PC-3 (cell line): ENCODE results near the gene VSIG2. TPM values are rescaled to one million over a fixed set of nuclear protein-coding genes. Genes with fewer than 3 reads are reported as not detected.

ENCODE experiments used
- ATAC-seq: fragments of 200-7000 bp; cut with Tn5 transposase; 2 replicates; pipeline ENCODE4 v1.9.1; 2020; ENCODE audit warnings: mild to moderate bottlenecking, moderate library complexity
- BruUV-seq: library from RNA; stranded (reverse); fragments of 400-500 nt; replicated peaks from 2 replicates; lab custom pipeline; 2021; lab: Mats Ljungman, UMichigan
- CTCF ChIA-PET: fragments of 300-600 bp; sonication (Branson Sonifier 250); formaldehyde crosslinking; loops from one replicate; lab custom pipeline; 2022; ENCODE audit warnings: antibody characterized with exemption; lab: Charles Lee
- POLR2A ChIA-PET: fragments of 300-600 bp; sonication (Branson Sonifier 250); formaldehyde crosslinking; loops from one replicate; lab custom pipeline; 2022; ENCODE audit warnings: antibody characterized with exemption; ENCODE audit not compliant: unreplicated experiment; lab: Charles Lee
- DNase-seq: peaks from one replicate; pipeline ENCODE4 v3.0.0-alpha.2; 2015
- H2AFZ ChIP-seq: fragments of 300-600 bp; sonication (generic); 2 replicates; pipeline ENCODE4 v1.6.0; 2016; ENCODE audit warnings: antibody characterized with exemption, low read length
- H3F3A ChIP-seq: fragments of 300-600 bp; sonication (generic); one replicate; pipeline ENCODE4 v1.6.0; 2017; ENCODE audit warnings: antibody characterized with exemption, low read length, control low read depth, mild to moderate bottlenecking; ENCODE audit not compliant: unreplicated experiment
- H3K27ac ChIP-seq: fragments of 300-600 bp; sonication (generic); 2 replicates; pipeline ENCODE4 v1.5.1; 2016; ENCODE audit warnings: mild to moderate bottlenecking, low read length
- H3K27me3 ChIP-seq: fragments of 300-600 bp; sonication (generic); 2 replicates; pipeline ENCODE4 v1.6.1; 2016; ENCODE audit warnings: low read length, mixed read lengths
- H3K36me3 ChIP-seq: fragments of 300-600 bp; sonication (generic); 2 replicates; pipeline ENCODE4 v1.6.1; 2016; ENCODE audit warnings: low read depth, mixed run types, low read length, mixed read lengths
- H3K4me1 ChIP-seq: fragments of 300-600 bp; sonication (generic); 2 replicates; pipeline ENCODE4 v1.5.1; 2016; ENCODE audit warnings: low read length; ENCODE audit not compliant: insufficient read depth
- H3K4me2 ChIP-seq: fragments of 300-600 bp; sonication (generic); 2 replicates; pipeline ENCODE4 v1.6.0; 2016; ENCODE audit warnings: low read length
- H3K4me3 ChIP-seq: fragments of 300-600 bp; sonication (generic); 2 replicates; pipeline ENCODE4 v1.5.1; 2016; ENCODE audit warnings: mild to moderate bottlenecking, low read length, mixed read lengths
- H3K79me2 ChIP-seq: fragments of 300-600 bp; sonication (generic); 2 replicates; pipeline ENCODE4 v1.6.1; 2017; ENCODE audit warnings: low read length, mixed read lengths
- H3K9ac ChIP-seq: fragments of 300-600 bp; sonication (generic); 2 replicates; pipeline ENCODE4 v1.6.0; 2016; ENCODE audit warnings: mild to moderate bottlenecking, low read length
- H3K9me2 ChIP-seq: fragments of 300-600 bp; sonication (generic); replicated peaks from 2 replicates; pipeline ENCODE4 v1.6.1; 2016; ENCODE audit warnings: mixed run types, low read length, mixed read lengths
- H3K9me3 ChIP-seq: fragments of 300-600 bp; sonication (generic); 2 replicates; pipeline ENCODE4 v1.6.1; 2016; ENCODE audit warnings: low read length, mixed read lengths
- H4K20me1 ChIP-seq: fragments of 300-600 bp; sonication (generic); 2 replicates; pipeline ENCODE4 v1.6.1; 2016; ENCODE audit warnings: low read length, mixed read lengths
- EZH2 ChIP-seq: fragments of 300-600 bp; sonication (generic); IDR thresholded peaks from one replicate; pipeline ENCODE4 v1.6.1; 2017; ENCODE audit warnings: antibody characterized with exemption, mild to moderate bottlenecking, low read length; ENCODE audit not compliant: unreplicated experiment
- EZH2phosphoT487 ChIP-seq: fragments of 300-600 bp; sonication (generic); IDR thresholded peaks from 2 replicates; pipeline ENCODE4 v1.6.1; 2018; ENCODE audit warnings: mild to moderate bottlenecking, antibody characterized with exemption, low read length, borderline replicate concordance
- intact Hi-C: fragments of 100-400 bp; cut with micrococcal nuclease; formaldehyde crosslinking; loops from 2 replicates; pipeline ENCODE4 v1.9.0; 2023
- total RNA-seq: library from RNA; depleted of rRNA; stranded (reverse); fragments of >200 nt; gene quantifications from 2 replicates; pipeline ENCODE4 v1.2.3, GENCODE V29; 2014
- TF ChIP-seq, protein P1 (sequence below): fragments of 300-600 bp; sonication (generic); conservative IDR thresholded peaks from 2 replicates; pipeline ENCODE4 v1.5.1; 2017; ENCODE audit warnings: antibody characterized with exemption, low read depth, mild to moderate bottlenecking, low read length

The VSIG2 gene
- total RNA-seq, 1 experiment from 2014 or later, result not detected

DNA sequence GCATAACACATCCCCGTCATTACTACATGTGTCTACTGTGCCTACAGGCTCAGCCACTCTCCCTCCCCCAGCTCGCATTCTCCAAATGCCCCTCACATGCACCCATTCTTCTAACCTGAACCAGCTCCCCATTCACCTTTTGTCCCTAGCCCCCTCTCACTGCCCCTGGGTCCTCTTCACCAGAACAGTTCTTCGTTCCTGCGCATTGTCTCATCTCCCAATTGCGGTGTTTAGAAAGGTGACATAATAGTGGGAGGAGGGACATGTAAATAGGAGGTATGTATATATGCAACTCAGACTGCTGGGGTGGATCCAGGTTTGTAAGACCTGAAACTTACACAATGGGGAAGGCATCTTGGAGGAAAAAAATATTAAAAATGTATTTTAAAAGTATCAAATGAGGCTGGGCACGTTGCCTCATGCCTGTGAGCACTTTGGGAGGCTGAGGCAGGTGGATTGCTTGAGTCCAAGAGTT, 4.7 kb upstream of the VSIG2 start:
- no peaks in the 10 kb centered on the region for H3K36me3 ChIP-seq
- peaks cover 33% of the 10 kb centered on the region for H3K4me1 ChIP-seq
- BruUV-seq, result no TSS peak
- no peaks in the 10 kb centered on the region for H3F3A ChIP-seq
- no peak overlapping the region for H3K27ac ChIP-seq
- no peaks in the 10 kb centered on the region for H4K20me1 ChIP-seq
- H3K9ac ChIP-seq, result no peak overlapping the region
- H3K4me3 ChIP-seq, result no peak overlapping the region
- TF ChIP-seq EZH2phosphoT487 (no peak), EZH2 (no peak)
- TF ChIP-seq, protein P1, sequence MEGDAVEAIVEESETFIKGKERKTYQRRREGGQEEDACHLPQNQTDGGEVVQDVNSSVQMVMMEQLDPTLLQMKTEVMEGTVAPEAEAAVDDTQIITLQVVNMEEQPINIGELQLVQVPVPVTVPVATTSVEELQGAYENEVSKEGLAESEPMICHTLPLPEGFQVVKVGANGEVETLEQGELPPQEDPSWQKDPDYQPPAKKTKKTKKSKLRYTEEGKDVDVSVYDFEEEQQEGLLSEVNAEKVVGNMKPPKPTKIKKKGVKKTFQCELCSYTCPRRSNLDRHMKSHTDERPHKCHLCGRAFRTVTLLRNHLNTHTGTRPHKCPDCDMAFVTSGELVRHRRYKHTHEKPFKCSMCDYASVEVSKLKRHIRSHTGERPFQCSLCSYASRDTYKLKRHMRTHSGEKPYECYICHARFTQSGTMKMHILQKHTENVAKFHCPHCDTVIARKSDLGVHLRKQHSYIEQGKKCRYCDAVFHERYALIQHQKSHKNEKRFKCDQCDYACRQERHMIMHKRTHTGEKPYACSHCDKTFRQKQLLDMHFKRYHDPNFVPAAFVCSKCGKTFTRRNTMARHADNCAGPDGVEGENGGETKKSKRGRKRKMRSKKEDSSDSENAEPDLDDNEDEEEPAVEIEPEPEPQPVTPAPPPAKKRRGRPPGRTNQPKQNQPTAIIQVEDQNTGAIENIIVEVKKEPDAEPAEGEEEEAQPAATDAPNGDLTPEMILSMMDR, result no peak
- H3K9me2 ChIP-seq, result no peaks in the 10 kb centered on the region
- no peaks in the 10 kb centered on the region for H3K79me2 ChIP-seq
- no peaks in the 10 kb centered on the region for H3K27me3 ChIP-seq
- no peak overlapping the region for H3K4me2 ChIP-seq
- intact Hi-C loops, result no loop called here
- POLR2A ChIA-PET, result no interaction called here
- no peaks in the 10 kb centered on the region for H3K9me3 ChIP-seq
- no peak for ATAC-seq
- CTCF ChIA-PET, result no interaction called here
- no peak overlapping the region for H2AFZ ChIP-seq
- DNase-seq, result no peak

DNA sequence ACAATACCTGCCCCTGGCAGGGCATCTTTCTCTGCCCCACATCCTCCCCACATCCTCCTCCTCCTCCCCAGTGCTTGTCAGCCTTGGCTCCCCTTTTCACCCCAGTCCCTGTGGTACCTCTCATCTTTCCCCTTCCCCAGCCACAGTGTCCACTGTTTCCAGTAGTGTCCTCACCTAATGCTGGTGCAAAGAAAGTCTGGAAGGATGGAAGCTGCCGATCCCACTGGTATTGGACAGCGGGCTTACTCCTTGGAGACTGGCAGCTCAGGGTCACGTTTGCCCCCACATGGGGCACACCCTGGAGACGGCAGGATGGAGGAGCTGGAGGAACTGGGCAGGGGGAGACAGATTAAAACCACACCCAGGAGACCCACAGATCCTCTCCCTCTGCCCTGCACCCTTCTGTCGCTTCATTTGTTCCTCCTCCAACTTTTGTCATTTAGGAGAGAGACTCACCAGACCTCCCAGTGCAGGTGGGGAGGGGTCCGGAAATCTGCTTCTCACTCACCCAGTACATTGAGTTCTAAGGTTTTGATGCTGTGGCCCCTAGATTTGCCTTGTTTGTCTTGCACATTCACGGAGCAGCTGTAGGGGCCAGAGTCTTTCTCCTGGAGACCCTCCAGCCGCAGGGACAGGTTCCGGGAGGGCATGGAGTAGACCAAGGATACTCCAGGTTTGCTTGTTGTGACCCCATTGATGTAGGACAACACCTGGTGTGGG, 4.1 kb upstream of the VSIG2 start:
- Histone ChIP-seq H3K9me2 (no peaks in the 10 kb centered on the region), H4K20me1 (no peaks in the 10 kb centered on the region), H3K27me3 (no peaks in the 10 kb centered on the region), H3K9ac (no peak overlapping the region), H3K27ac (no peak overlapping the region), H3K4me1 (peaks cover 29% of the 10 kb centered on the region), H3K9me3 (no peaks in the 10 kb centered on the region), H3K4me2 (no peak overlapping the region), H2AFZ (no peak overlapping the region), H3K79me2 (no peaks in the 10 kb centered on the region), H3K36me3 (no peaks in the 10 kb centered on the region), H3F3A (no peaks in the 10 kb centered on the region), H3K4me3 (no peak overlapping the region)
- POLR2A ChIA-PET, result no interaction called here
- intact Hi-C loops, result no loop called here
- DNase-seq (no peak), ATAC-seq (no peak)
- no TSS peak for BruUV-seq
- CTCF ChIA-PET, result no interaction called here
- TF ChIP-seq, protein P1, result no peak
- TF ChIP-seq EZH2 (no peak), EZH2phosphoT487 (no peak)

DNA sequence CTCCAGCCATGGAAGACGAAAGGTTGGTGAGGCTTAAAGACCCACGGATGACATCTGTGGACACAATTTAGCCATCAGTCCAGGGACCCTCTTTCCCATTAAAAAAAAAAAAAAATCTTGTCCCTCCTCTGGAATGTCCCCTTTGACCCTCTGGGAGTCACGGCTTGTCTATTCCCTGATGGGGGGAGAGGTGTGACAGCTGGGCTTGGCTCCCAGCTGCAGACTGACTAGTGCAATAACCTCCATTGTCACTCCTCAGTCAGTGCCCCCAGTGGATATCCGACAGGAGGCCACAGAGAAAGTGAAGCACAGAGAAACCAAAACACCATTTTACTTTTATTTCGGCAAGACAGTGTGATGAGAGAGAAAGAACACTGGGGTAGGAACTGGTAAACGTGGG, 2.7 kb upstream of the VSIG2 start:
- H3K27me3 ChIP-seq, result no peaks in the 10 kb centered on the region
- H3F3A ChIP-seq, result no peaks in the 10 kb centered on the region
- H3K4me3 ChIP-seq, result no peak overlapping the region
- no peaks in the 10 kb centered on the region for H3K9me2 ChIP-seq
- no TSS peak for BruUV-seq
- ChIA-PET CTCF (interaction anchor here (0.6 kb wide), 1 partner anchor 87 kb away, joined by 3 read pairs; no protein-coding TSS in a partner anchor), POLR2A (interaction anchor here (1.0 kb wide), 1 partner anchor 81 kb away, joined by 10 read pairs; no protein-coding TSS in a partner anchor)
- no peaks in the 10 kb centered on the region for H3K36me3 ChIP-seq
- H3K79me2 ChIP-seq, result no peaks in the 10 kb centered on the region
- no peak overlapping the region for H3K9ac ChIP-seq
- no peaks in the 10 kb centered on the region for H3K9me3 ChIP-seq
- no peak overlapping the region for H2AFZ ChIP-seq
- peak overlapping the region; percentile 42 for H3K4me2 ChIP-seq
- DNase-seq (no peak), ATAC-seq (no peak)
- H3K27ac ChIP-seq, result no peak overlapping the region
- peaks cover 31% of the 10 kb centered on the region for H3K4me1 ChIP-seq
- H4K20me1 ChIP-seq, result no peaks in the 10 kb centered on the region
- intact Hi-C loops, result no loop called here
- TF ChIP-seq EZH2 (no peak), EZH2phosphoT487 (no peak)
- TF ChIP-seq, protein P1, result no peak
